Mucosa of stomach (tissue), 1 donor: ENCODE results near the gene MEIOB.
"Not testable (repeated sequence)": the region's sequence is repeated elsewhere in the genome, so short reads cannot be mapped to it uniquely, and the experiment has no call there.

Source experiments
- H3K27me3 ChIP-seq: one replicate; pipeline ENCODE4 v1.7.0; 2013; ENCODE audit warnings: mild to moderate bottlenecking, low read length; ENCODE audit not compliant: control insufficient read depth, insufficient read depth
- H3K36me3 ChIP-seq: one replicate; pipeline ENCODE4 v1.7.0; 2013; ENCODE audit warnings: low read length; ENCODE audit not compliant: control insufficient read depth, insufficient read depth
- H3K4me1 ChIP-seq: one replicate; pipeline ENCODE4 v1.7.0; 2013; ENCODE audit warnings: mild to moderate bottlenecking, low read length; ENCODE audit not compliant: control insufficient read depth, insufficient read depth
- H3K4me3 ChIP-seq: one replicate; pipeline ENCODE4 v1.7.0; 2013; ENCODE audit warnings: low read length
- H3K9ac ChIP-seq: one replicate; pipeline ENCODE4 v1.7.0; 2013; ENCODE audit warnings: mild to moderate bottlenecking, low read length, moderate library complexity
- H3K9me3 ChIP-seq: one replicate; pipeline ENCODE4 v1.7.0; 2013; ENCODE audit warnings: mild to moderate bottlenecking, low read length, moderate library complexity; ENCODE audit not compliant: control insufficient read depth
- donor health status: Pancreatic carcinoma.

Gene MEIOB

GRCh38 chr16:1810106-1810505, 61.9 kb downstream of the MEIOB start:
- Histone ChIP-seq H3K36me3 (peaks cover 5% of the 10 kb centered on the region), H3K27me3 (no peaks in the 10 kb centered on the region)

GRCh38 chr16:1809281-1809801, 62.6 kb downstream of the MEIOB start:
- H3K9ac ChIP-seq, result no peak overlapping the region
- no peak overlapping the region for H3K4me3 ChIP-seq
- H3K9me3 ChIP-seq, result no peaks in the 10 kb centered on the region
- H3K36me3 ChIP-seq, result peaks cover 5% of the 10 kb centered on the region
- H3K27me3 ChIP-seq, result no peaks in the 10 kb centered on the region
- peaks cover 6% of the 10 kb centered on the region for H3K4me1 ChIP-seq

More at GRCh38 chr16:1810106-1810505, 61.9 kb downstream of the MEIOB start:
- Histone ChIP-seq H3K4me1 (peaks cover 6% of the 10 kb centered on the region), H3K9ac (no peak overlapping the region), H3K9me3 (no peaks in the 10 kb centered on the region), H3K4me3 (no peak overlapping the region)

GRCh38 chr16:1808691-1809090, 63.3 kb downstream of the MEIOB start:
- Histone ChIP-seq H3K9ac (no peak overlapping the region), H3K9me3 (no peaks in the 10 kb centered on the region), H3K4me3 (no peak overlapping the region), H3K36me3 (peaks cover 5% of the 10 kb centered on the region), H3K4me1 (peaks cover 6% of the 10 kb centered on the region), H3K27me3 (no peaks in the 10 kb centered on the region)

GRCh38 chr16:1807626-1808025, 64.3 kb downstream of the MEIOB start:
- H3K4me1 ChIP-seq, result peaks cover under 1% of the 10 kb centered on the region
- no peaks in the 10 kb centered on the region for H3K9me3 ChIP-seq
- H3K9ac ChIP-seq, result no peak overlapping the region
- H3K27me3 ChIP-seq, result no peaks in the 10 kb centered on the region
- H3K36me3 ChIP-seq, result peaks cover 5% of the 10 kb centered on the region
- no peak overlapping the region for H3K4me3 ChIP-seq

GRCh38 chr16:1800701-1801100, 71.3 kb downstream of the MEIOB start:
- no peaks in the 10 kb centered on the region for H3K27me3 ChIP-seq
- no peaks in the 10 kb centered on the region for H3K36me3 ChIP-seq

GRCh38 chr16:1799263-1799662, 72.7 kb downstream of the MEIOB start:
- not testable (repeated sequence) for H3K27me3 ChIP-seq, H3K4me3 ChIP-seq, H3K9ac ChIP-seq, H3K4me1 ChIP-seq, H3K9me3 ChIP-seq, H3K36me3 ChIP-seq

More at GRCh38 chr16:1800701-1801100, 71.3 kb downstream of the MEIOB start:
- no peaks in the 10 kb centered on the region for H3K4me1 ChIP-seq
- no peak overlapping the region for H3K9ac ChIP-seq
- H3K9me3 ChIP-seq, result no peaks in the 10 kb centered on the region
- no peak overlapping the region for H3K4me3 ChIP-seq

GRCh38 chr16:1794908-1795666, 76.9 kb downstream of the MEIOB start:
- no peak overlapping the region for H3K4me3 ChIP-seq
- H3K9me3 ChIP-seq, result no peaks in the 10 kb centered on the region
- no peaks in the 10 kb centered on the region for H3K36me3 ChIP-seq
- H3K9ac ChIP-seq, result no peak overlapping the region
- no peaks in the 10 kb centered on the region for H3K27me3 ChIP-seq
- H3K4me1 ChIP-seq, result peaks cover 16% of the 10 kb centered on the region

GRCh38 chr16:1794221-1794871, 77.6 kb downstream of the MEIOB start:
- H3K36me3 ChIP-seq, result no peaks in the 10 kb centered on the region
- no peak overlapping the region for H3K9ac ChIP-seq
- H3K4me1 ChIP-seq, result peaks cover 16% of the 10 kb centered on the region
- no peaks in the 10 kb centered on the region for H3K27me3 ChIP-seq
- H3K9me3 ChIP-seq, result no peaks in the 10 kb centered on the region
- no peak overlapping the region for H3K4me3 ChIP-seq

- H3K9ac ChIP-seq, result no peak within 1 kb of the TSS
- H3K27me3 ChIP-seq, result no peaks in the 10 kb centered on the region
- H3K4me1 ChIP-seq, result peaks cover 16% of the 10 kb centered on the region
- H3K36me3 ChIP-seq, result no peaks in the 10 kb centered on the region
- H3K9me3 ChIP-seq, result no peaks in the 10 kb centered on the region
- H3K4me3 ChIP-seq, result no peak within 1 kb of the TSS
Observed at GRCh38 chr16:1793578-1794220, 78.3 kb downstream of the MEIOB start, which contains the start of gene IGFALS. Gene IGFALS (minus strand): TSS chr16:1793705. CDS start chr16:1793652, 53 bp downstream.

- no peak overlapping the region for H3K9ac ChIP-seq
- no peak overlapping the region for H3K4me3 ChIP-seq
- no peaks in the 10 kb centered on the region for H3K9me3 ChIP-seq
- no peaks in the 10 kb centered on the region for H3K36me3 ChIP-seq
- no peaks in the 10 kb centered on the region for H3K27me3 ChIP-seq
- H3K4me1 ChIP-seq, result peaks cover 16% of the 10 kb centered on the region
Observed at GRCh38 chr16:1792836-1793577, 79.0 kb downstream of the MEIOB start.

GRCh38 chr16:1791943-1792812, 79.8 kb downstream of the MEIOB start:
- no peaks in the 10 kb centered on the region for H3K36me3 ChIP-seq
- H3K9ac ChIP-seq, result no peak overlapping the region

More at GRCh38 chr16:1791943-1792812, 79.8 kb downstream of the MEIOB start:
- H3K4me3 ChIP-seq, result no peak overlapping the region
- H3K4me1 ChIP-seq, result peaks cover 16% of the 10 kb centered on the region
- H3K27me3 ChIP-seq, result no peaks in the 10 kb centered on the region
- H3K9me3 ChIP-seq, result no peaks in the 10 kb centered on the region
